HepG2 (cell line): ENCODE measurements around the gene YY1. TPM values are rescaled to one million over a fixed set of nuclear protein-coding genes. Genes with fewer than 3 reads are reported as not detected.
"Not testable (repeated sequence)": the region's sequence is repeated elsewhere in the genome, so short reads cannot be mapped to it uniquely, and the experiment has no call there.

Experiments used
- ATAC-seq: fragments of 200-7000 bp; cut with Tn5 transposase; 3 replicates; pipeline ENCODE4 v1.9.1; 2020; ENCODE audit warnings: mild to moderate bottlenecking, moderate library complexity
- BruUV-seq: library from RNA; stranded (reverse); fragments of 400-500 nt; replicated peaks from 2 replicates; lab custom pipeline; 2021; lab: Mats Ljungman, UMichigan
- CTCF ChIA-PET: fragments of 300-600 bp; formaldehyde crosslinking; extraction: SDS; loops from one replicate; lab custom pipeline; 2021; ENCODE audit warnings: low total read pairs, inconsistent platforms, low intra/inter-chr PET ratio; lab: Yijun Ruan, JAX
- POLR2A ChIA-PET: fragments of 350-600 bp; sonication (Branson Sonifier 250); formaldehyde crosslinking; loops from one replicate; lab custom pipeline; 2020; ENCODE audit warnings: antibody characterized with exemption, inconsistent platforms; lab: Yijun Ruan, JAX
- DNase-seq: peaks from one replicate; pipeline ENCODE4 v3.0.0-alpha.2; 2015; ENCODE audit warnings: low spot score
- FAIRE-seq: peaks from 3 replicates; lab custom pipeline; 2011; peaks lifted over from hg19 to GRCh38; lab: Jason Lieb, UNC
- H2AFZ ChIP-seq: one replicate; pipeline ENCODE4 v1.6.1; 2011; ENCODE audit warnings: low read length, inconsistent platforms
- H3K27ac ChIP-seq: fragments of 300-600 bp; 3 replicates; pipeline ENCODE4 v1.8.0; 2011; ENCODE audit warnings: mixed run types, mild to moderate bottlenecking, mixed read lengths, low read length, inconsistent platforms; ENCODE audit not compliant: insufficient read depth; ENCODE audit errors: extremely low read length
- H3K27me3 ChIP-seq, 2 experiments: fragments of 200-600 bp in 1 of 2; 2 replicates in 1 of 2; 3 replicates in 1 of 2; pipeline versions ENCODE4 v1.6.0 to v1.8.0; 2011; ENCODE audit warnings: low read length in 2 of 2, mild to moderate bottlenecking in 2 of 2, moderate library complexity in 2 of 2, inconsistent platforms in 1 of 2; ENCODE audit not compliant: insufficient read depth in 2 of 2, control insufficient read depth in 1 of 2
- H3K36me3 ChIP-seq, 2 experiments: fragments of 200-600 bp in 1 of 2; replicated peaks in 1 of 2; 2 replicates in 1 of 2; 3 replicates in 1 of 2; pipeline versions ENCODE4 v1.5.1 to v1.8.0; 2011; ENCODE audit warnings: low read length in 2 of 2, inconsistent platforms in 1 of 2; ENCODE audit not compliant: insufficient read depth in 2 of 2, control insufficient read depth in 1 of 2
- H3K4me1 ChIP-seq: 2 replicates; pipeline ENCODE4 v1.5.1; 2012; ENCODE audit warnings: low read length, inconsistent platforms; ENCODE audit not compliant: insufficient read depth
- H3K4me2 ChIP-seq: 2 replicates; pipeline ENCODE4 v1.6.0; 2011; ENCODE audit warnings: low read depth, low read length, inconsistent platforms
- H3K4me3 ChIP-seq, 3 experiments: fragments of 200-600 bp in 1 of 3; sonication (generic), shearing (Covaris generic) in 1 of 3; replicated peaks in 1 of 3; 2 replicates each; pipeline ENCODE4 v1.5.1; 2011 to 2016; ENCODE audit warnings: low read length in 3 of 3, inconsistent platforms in 2 of 3, low read depth in 2 of 3, mild to moderate bottlenecking in 2 of 3, control low read depth in 1 of 3, mixed read lengths in 1 of 3; ENCODE audit not compliant: insufficient read depth in 1 of 3
- H3K79me2 ChIP-seq: one replicate; pipeline ENCODE4 v1.6.1; 2011; ENCODE audit warnings: low read length, inconsistent platforms; ENCODE audit not compliant: insufficient read depth
- H3K9ac ChIP-seq: 2 replicates; pipeline ENCODE4 v1.6.0; 2011; ENCODE audit warnings: mild to moderate bottlenecking, low read depth, low read length, inconsistent platforms; ENCODE audit not compliant: insufficient read depth
- H3K9me3 ChIP-seq: 2 replicates; pipeline ENCODE4 v1.5.1; 2012; ENCODE audit warnings: mild to moderate bottlenecking, low read length
- H4K20me1 ChIP-seq: 2 replicates; pipeline ENCODE4 v1.6.0; 2011; ENCODE audit warnings: inconsistent platforms, mild to moderate bottlenecking, low read length, moderate library complexity; ENCODE audit not compliant: insufficient read depth
- BRCA1 ChIP-seq: sonication (generic); formaldehyde crosslinking; IDR thresholded peaks from 2 replicates; pipeline ENCODE4 v1.4.0; 2020; ENCODE audit warnings: missing genetic modification reagents
- TEAD3 ChIP-seq: optimal IDR thresholded peaks from 2 replicates; pipeline ENCODE3; 2016; ENCODE audit warnings: borderline replicate concordance
- ZMYM3 ChIP-seq: sonication (generic); formaldehyde crosslinking; IDR thresholded peaks from 2 replicates; pipeline ENCODE4 v1.5.1; 2020; ENCODE audit warnings: mild to moderate bottlenecking, missing genetic modification reagents
- ZNF121 ChIP-seq: sonication (generic); formaldehyde crosslinking; IDR thresholded peaks from 2 replicates; pipeline ENCODE4 v1.5.0; 2020; ENCODE audit warnings: mild to moderate bottlenecking, missing genetic modification reagents
- ZNF362 ChIP-seq: sonication (generic); formaldehyde crosslinking; IDR thresholded peaks from 2 replicates; pipeline ENCODE4 v1.4.0; 2020; ENCODE audit warnings: missing genetic modification reagents, mild to moderate bottlenecking, borderline replicate concordance
- ZNF770 ChIP-seq: sonication (generic); formaldehyde crosslinking; IDR thresholded peaks from 2 replicates; pipeline ENCODE4 v1.5.0; 2020; ENCODE audit warnings: mild to moderate bottlenecking, missing genetic modification reagents
- WGBS: methylation state at CpG from one replicate; pipeline ENCODE4 v1.1.6; 2017; ENCODE audit warnings: low lambda C conversion rate; 5-methylcytosine and 5-hydroxymethylcytosine counted together
- in situ Hi-C: cut with HindIII; loops from 2 replicates; pipeline ENCODE4 v1.10.0; 2017; ENCODE audit warnings: low pct_unique_long_range_greater_than_20kb; ENCODE audit not compliant: extremely low pct_ligation_motif_present
- intact Hi-C: fragments of 100-400 bp; cut with micrococcal nuclease; formaldehyde crosslinking; loops from one replicate; pipeline ENCODE4 v1.10.0; 2022; ENCODE audit not compliant: unreplicated experiment
- polyA plus RNA-seq, 8 experiments: library from polyadenylated mRNA; depleted of rRNA in 3 of 8; stranded (reverse) in 7 of 8; unstranded in 1 of 8; fragments of >200 nt; fragmentation: Illumina TruSeq in 4 of 8; extraction: Trizol in 4 of 8; gene quantifications; 2 replicates each; pipeline versions ENCODE4 v1.2.1 to v1.2.3, GENCODE V29; 2011 to 2016; ENCODE audit warnings: low read depth in 4 of 8, missing spikeins in 1 of 8, mixed read lengths in 1 of 8; ENCODE audit not compliant: insufficient read depth in 1 of 8
- total RNA-seq, 5 experiments: library from RNA; depleted of rRNA; stranded (reverse); fragments of >200 nt; fragmentation: Illumina TruSeq; extraction: Trizol; gene quantifications; 2 replicates each; pipeline ENCODE4 v1.2.3, GENCODE V29; 2016; ENCODE audit warnings: low read depth in 1 of 5
- TF ChIP-seq, protein P1 (sequence below): sonication (generic); formaldehyde crosslinking; IDR thresholded peaks from 2 replicates; pipeline ENCODE4 v1.9.0; 2022; ENCODE audit warnings: missing genetic modification reagents, mild to moderate bottlenecking, borderline replicate concordance

Gene YY1
- total and polyA plus RNA-seq, 2 of the 13 experiments (the other 11 are each of a cell fraction or from before 2014, with no cell fraction given): 29.4 to 68.1 TPM

GRCh38 chr14:100308427-100308792, 69.5 kb downstream of the YY1 start:
- WGBS: 20% methylated on average over 6 of the region's 6 CpGs
- FAIRE-seq, BruUV-seq, ATAC-seq, H3K36me3 ChIP-seq, H3K27ac ChIP-seq, H3K9me3 ChIP-seq, H3K9ac ChIP-seq, H3K79me2 ChIP-seq, H4K20me1 ChIP-seq, H2AFZ ChIP-seq, DNase-seq, intact Hi-C loops: not testable (repeated sequence)
- in situ Hi-C loops: loop anchor here (5.0 kb wide), 1 partner anchor 69 kb away; the partner anchor contains the start of gene WDR25
- Histone ChIP-seq H3K4me2 (peak overlapping the region; percentile 80), H3K4me1 (peaks cover 62% of the 10 kb centered on the region), H3K27me3 (peaks cover 1 to 19% of the 10 kb centered on the region in 2 experiments; a peak in 4 of 5 replicates), H3K4me3 (peak overlapping the region in 1 of 3 experiments; percentile 49; a peak in 1 of 6 replicates)
- CTCF ChIA-PET: interaction anchor here (1.0 kb wide), 1 partner anchor 70 kb away, joined by 3 read pairs; no protein-coding TSS in a partner anchor
- POLR2A ChIA-PET: interaction anchor here (0.8 to 2.6 kb wide), 3 partner anchors 13 to 20 kb away, joined by 3 to 7 read pairs (median 5); no protein-coding TSS in a partner anchor
- TF ChIP-seq ZNF770 (CRISPR knock-in tag) (peak; percentile 95), ZNF362 (CRISPR knock-in tag) (peak; percentile 75; the same call in 1 of the 2 replicates), TEAD3 (CRISPR knock-in tag) (peak; percentile 7), BRCA1 (0 out of 2 replicates have a peak, but pooled peaks have one; percentile 32), ZNF121 (CRISPR knock-in tag) (peak; percentile 96), ZMYM3 (peak; percentile 57)
- TF ChIP-seq, protein P1, sequence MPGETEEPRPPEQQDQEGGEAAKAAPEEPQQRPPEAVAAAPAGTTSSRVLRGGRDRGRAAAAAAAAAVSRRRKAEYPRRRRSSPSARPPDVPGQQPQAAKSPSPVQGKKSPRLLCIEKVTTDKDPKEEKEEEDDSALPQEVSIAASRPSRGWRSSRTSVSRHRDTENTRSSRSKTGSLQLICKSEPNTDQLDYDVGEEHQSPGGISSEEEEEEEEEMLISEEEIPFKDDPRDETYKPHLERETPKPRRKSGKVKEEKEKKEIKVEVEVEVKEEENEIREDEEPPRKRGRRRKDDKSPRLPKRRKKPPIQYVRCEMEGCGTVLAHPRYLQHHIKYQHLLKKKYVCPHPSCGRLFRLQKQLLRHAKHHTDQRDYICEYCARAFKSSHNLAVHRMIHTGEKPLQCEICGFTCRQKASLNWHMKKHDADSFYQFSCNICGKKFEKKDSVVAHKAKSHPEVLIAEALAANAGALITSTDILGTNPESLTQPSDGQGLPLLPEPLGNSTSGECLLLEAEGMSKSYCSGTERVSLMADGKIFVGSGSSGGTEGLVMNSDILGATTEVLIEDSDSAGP: 0 out of 2 replicates have a peak, but pooled peaks have one; percentile 10
